ENCODE measurements around the gene SLC6A11.

SLC6A11 gene

GRCh38 chr3:10957976-10958749 is 142.1 kb downstream of the SLC6A11 start:
- DNase-seq, result no peak

- DNase-seq, result no peak
These were observed 144.2 kb downstream of the SLC6A11 start for GRCh38 chr3:10960255-10960654.

GRCh38 chr3:10961921-10962320 is 145.9 kb downstream of the SLC6A11 start:
- no peak for DNase-seq

- DNase-seq, result no peak
These were observed 146.5 kb downstream of the SLC6A11 start for GRCh38 chr3:10962481-10963036.

GRCh38 chr3:10964537-10965167 is 148.6 kb downstream of the SLC6A11 start:
- DNase-seq, result peak in 1 of 2 donors; percentile 2

GRCh38 chr3:10968401-10968800 is 152.4 kb downstream of the SLC6A11 start:
- no peak for DNase-seq

- no peak for DNase-seq
These were observed 154.4 kb downstream of the SLC6A11 start for GRCh38 chr3:10970306-10970960.

- no peak for DNase-seq
These were observed 156.2 kb downstream of the SLC6A11 start for GRCh38 chr3:10972072-10972782.

GRCh38 chr3:10973046-10973595 is 157.1 kb downstream of the SLC6A11 start:
- no peak for DNase-seq

GRCh38 chr3:10974131-10974530 is 158.1 kb downstream of the SLC6A11 start:
- DNase-seq, result no peak

- no peak for DNase-seq
These were observed 158.8 kb downstream of the SLC6A11 start for GRCh38 chr3:10974746-10975375.

- DNase-seq, result no peak
These were observed 159.7 kb downstream of the SLC6A11 start for GRCh38 chr3:10975695-10976234.

GRCh38 chr3:10976770-10977169 is 160.7 kb downstream of the SLC6A11 start:
- no peak for DNase-seq

GRCh38 chr3:10977892-10978510 is 162.0 kb downstream of the SLC6A11 start:
- DNase-seq, result no peak

- DNase-seq, result no peak
These were observed 162.9 kb downstream of the SLC6A11 start for GRCh38 chr3:10978956-10979355.

GRCh38 chr3:10980312-10980711 is 164.3 kb downstream of the SLC6A11 start:
- DNase-seq, result no peak

GRCh38 chr3:10981031-10981430 is 165.0 kb downstream of the SLC6A11 start:
- DNase-seq, result no peak

GRCh38 chr3:10981961-10982360 is 165.9 kb downstream of the SLC6A11 start:
- no peak for DNase-seq

GRCh38 chr3:10982782-10983181 is 166.8 kb downstream of the SLC6A11 start:
- DNase-seq, result no peak

- peak; percentile 4 to 49 for DNase-seq
These were observed 167.3 kb downstream of the SLC6A11 start for GRCh38 chr3:10983219-10983916.
